K562 (cell line): Measurements from ENCODE around the gene PTPRT. TPM values are rescaled to one million over a fixed set of nuclear protein-coding genes. Genes with fewer than 3 reads are reported as not detected.

Source experiments
- ATAC-seq: fragments of 200-7000 bp; cut with Tn5 transposase; 3 replicates; pipeline ENCODE4 v1.9.1; 2020; ENCODE audit warnings: moderate library complexity
- BruUV-seq: library from RNA; stranded (reverse); fragments of 400-500 nt; replicated peaks from 2 replicates; lab custom pipeline; 2021; lab: Mats Ljungman, UMichigan
- CTCF ChIA-PET: fragments of 300-600 bp; formaldehyde crosslinking; extraction: SDS; loops from one replicate; lab custom pipeline; 2021; ENCODE audit warnings: low intra/inter-chr PET ratio; lab: Yijun Ruan, JAX
- POLR2A ChIA-PET: fragments of 300-600, 350-650 bp; sonication (Branson Sonifier 250); formaldehyde crosslinking; extraction: SDS; loops from one replicate; lab custom pipeline; 2021; ENCODE audit warnings: antibody characterized with exemption, inconsistent platforms; lab: Yijun Ruan, JAX
- DNase-seq, 4 experiments: peaks; one replicate each; pipeline versions ENCODE4 v3.0.0 to v3.0.0-alpha.2; 2011 to 2018; ENCODE audit warnings: low spot score in 3 of 4, mixed read lengths in 3 of 4; ENCODE audit errors: extremely low read depth in 1 of 4
- FAIRE-seq: peaks from 2 replicates; lab custom pipeline; 2011; peaks lifted over from hg19 to GRCh38; lab: Jason Lieb, UNC
- H2AFZ ChIP-seq: 2 replicates; pipeline ENCODE4 v1.6.0; 2011; ENCODE audit warnings: low read depth, low read length, control low read depth, inconsistent platforms
- H3K27ac ChIP-seq: fragments of 200-600 bp; 3 replicates; pipeline ENCODE4 v1.8.0; 2011; ENCODE audit warnings: low read depth, mild to moderate bottlenecking, control low read depth, inconsistent platforms, low read length, moderate library complexity, mixed read lengths; ENCODE audit errors: extremely low read depth
- H3K27me3 ChIP-seq, 2 experiments: fragments of 300-600 bp in 1 of 2; 2 replicates in 1 of 2; 3 replicates in 1 of 2; pipeline versions ENCODE4 v1.6.0 to v1.8.0; 2011; ENCODE audit warnings: inconsistent platforms in 2 of 2, low read length in 2 of 2, mild to moderate bottlenecking in 1 of 2, mixed read lengths in 1 of 2, moderate library complexity in 1 of 2; ENCODE audit not compliant: control insufficient read depth in 2 of 2, insufficient read depth in 2 of 2
- H3K36me3 ChIP-seq: fragments of 300-600 bp; 3 replicates; pipeline ENCODE4 v1.8.0; 2011; ENCODE audit warnings: mild to moderate bottlenecking, low read length, inconsistent platforms; ENCODE audit not compliant: control insufficient read depth, insufficient read depth
- H3K4me1 ChIP-seq, 2 experiments: fragments of 200-600 bp in 1 of 2; replicated peaks in 1 of 2; 2 replicates in 1 of 2; 3 replicates in 1 of 2; pipeline versions ENCODE4 v1.5.1 to v1.8.0; 2011; ENCODE audit warnings: inconsistent platforms in 2 of 2, low read length in 2 of 2, mild to moderate bottlenecking in 1 of 2, mixed read lengths in 1 of 2, moderate library complexity in 1 of 2; ENCODE audit not compliant: control insufficient read depth in 2 of 2, insufficient read depth in 2 of 2
- H3K4me2 ChIP-seq: 2 replicates; pipeline ENCODE4 v1.6.1; 2011; ENCODE audit warnings: low read length, control low read depth, inconsistent platforms, mixed read lengths; ENCODE audit not compliant: insufficient read depth
- H3K4me3 ChIP-seq: fragments of 200-600 bp; sonication (generic), shearing (Covaris generic); 2 replicates; pipeline ENCODE4 v1.5.1; 2016; ENCODE audit warnings: control low read depth, inconsistent platforms
- H3K79me2 ChIP-seq: fragments of 200-600 bp; 3 replicates; pipeline ENCODE4 v1.8.0; 2011; ENCODE audit warnings: low read length, inconsistent platforms; ENCODE audit not compliant: control insufficient read depth, insufficient read depth
- H3K9ac ChIP-seq, 2 experiments: 2 replicates each; pipeline versions ENCODE4 v1.6.0 to v1.6.1; 2011; ENCODE audit warnings: low read depth in 2 of 2, low read length in 2 of 2, control low read depth in 1 of 2, inconsistent platforms in 1 of 2, mild to moderate bottlenecking in 1 of 2, mixed read lengths in 1 of 2; ENCODE audit not compliant: insufficient read depth in 1 of 2
- H3K9me1 ChIP-seq: one replicate; pipeline ENCODE4 v1.6.0; 2011; ENCODE audit warnings: inconsistent platforms, mild to moderate bottlenecking, low read length, moderate library complexity; ENCODE audit not compliant: control insufficient read depth, insufficient read depth
- H3K9me3 ChIP-seq: replicated peaks from 2 replicates; pipeline ENCODE4 v1.5.1; 2011; ENCODE audit warnings: low read depth, low read length, inconsistent platforms; ENCODE audit not compliant: control insufficient read depth, insufficient read depth
- H4K20me1 ChIP-seq: replicated peaks from 2 replicates; pipeline ENCODE4 v1.6.1; 2011; ENCODE audit warnings: low read length, inconsistent platforms, mixed read lengths; ENCODE audit not compliant: control insufficient read depth, insufficient read depth
- C11orf30 ChIP-seq: fragments of 450-650 bp; IDR thresholded peaks from 2 replicates; pipeline ENCODE4 v1.6.1; 2016; ENCODE audit warnings: low read depth, mild to moderate bottlenecking
- EP400 ChIP-seq: fragments of 450-650 bp; IDR thresholded peaks from 2 replicates; pipeline ENCODE4 v1.6.1; 2017; ENCODE audit warnings: antibody characterized with exemption, mild to moderate bottlenecking, moderate library complexity
- GTF2A2 ChIP-seq: IDR thresholded peaks from 2 replicates; pipeline ENCODE4 v1.6.1; 2016; ENCODE audit warnings: mild to moderate bottlenecking, missing genetic modification characterization, missing compliant biosample characterization
- HDGF ChIP-seq: fragments of 450-650 bp; IDR thresholded peaks from 2 replicates; pipeline ENCODE4 v1.6.1; 2016
- RB1 ChIP-seq: fragments of 450-650 bp; IDR thresholded peaks from 2 replicates; pipeline ENCODE4 v1.6.1; 2017; ENCODE audit warnings: low read depth, mild to moderate bottlenecking
- SIN3A ChIP-seq, 2 experiments: fragments of 150-350 bp in 1 of 2; IDR thresholded peaks; 2 replicates each; pipeline ENCODE4 v1.6.1; 2011 to 2016; ENCODE audit warnings: borderline replicate concordance in 2 of 2, low read depth in 2 of 2, low read length in 2 of 2, mild to moderate bottlenecking in 2 of 2, moderate library complexity in 2 of 2; ENCODE audit not compliant: control insufficient read depth in 1 of 2
- SRSF7 ChIP-seq: fragments of 200-400 bp; formaldehyde crosslinking; optimal IDR thresholded peaks from 2 replicates; pipeline ENCODE3; 2017; ENCODE audit warnings: mild to moderate bottlenecking, low read depth, low read length
- SUPT5H ChIP-seq: fragments of 450-650 bp; IDR thresholded peaks from 2 replicates; pipeline ENCODE4 v1.6.1; 2016
- ZBTB49 ChIP-seq: sonication (generic); formaldehyde crosslinking; IDR thresholded peaks from 2 replicates; pipeline ENCODE4 v1.8.0; 2022; ENCODE audit warnings: missing genetic modification reagents, mild to moderate bottlenecking, borderline replicate concordance
- ZNF23 ChIP-seq: fragments of 250-450 bp; sonication (Bioruptor Pico); IDR thresholded peaks from 2 replicates; pipeline ENCODE4 v1.4.0; 2020; ENCODE audit warnings: mild to moderate bottlenecking
- ZNF347 ChIP-seq: fragments of 450-650 bp; formaldehyde crosslinking; IDR thresholded peaks from 2 replicates; pipeline ENCODE4 v1.4.0; 2020; ENCODE audit warnings: low read depth, mild to moderate bottlenecking, moderate library complexity
- ZNF436 ChIP-seq: fragments of 250-450, 450-650 bp; sonication (Bioruptor Pico); formaldehyde crosslinking; IDR thresholded peaks from 2 replicates; pipeline ENCODE4 v1.7.0; 2020; ENCODE audit warnings: mild to moderate bottlenecking
- ZNF655 ChIP-seq: fragments of 250-450 bp; sonication (Bioruptor Pico); IDR thresholded peaks from 2 replicates; pipeline ENCODE4 v1.5.0; 2021
- WGBS: fragments of 100-300 bp; shearing (Covaris generic); methylation state at CpG from one replicate; pipeline ENCODE4 v1.1.6; 2016; ENCODE audit warnings: low coverage, mixed read lengths; ENCODE audit not compliant: insufficient coverage; ENCODE audit errors: missing lambda C conversion rate; 5-methylcytosine and 5-hydroxymethylcytosine counted together
- in situ Hi-C: fragments of 300-500 bp; cut with MboI; formaldehyde crosslinking; loops from 4 replicates; pipeline ENCODE4 v1.15.0; 2018; ENCODE audit warnings: inconsistent platforms, mixed read lengths
- intact Hi-C: fragments of 100-400 bp; cut with micrococcal nuclease; formaldehyde crosslinking; loops from 2 replicates; pipeline ENCODE4 v1.14.2; 2022
- polyA plus RNA-seq, 8 experiments: library from polyadenylated mRNA; depleted of rRNA in 4 of 8; stranded (reverse) in 5 of 8; unstranded in 3 of 8; fragments of >200 nt; fragmentation: Nextera tagmentation in 2 of 8; fragmentation: Illumina TruSeq in 1 of 8; extraction: Ambion mirVana in 2 of 8; extraction: Trizol in 1 of 8; gene quantifications; 2 replicates each; pipeline versions ENCODE4 v1.2.1 to v1.2.3, GENCODE V29; 2011 to 2014; ENCODE audit warnings: inconsistent platforms in 1 of 8, missing spikeins in 1 of 8
- total RNA-seq, 7 experiments: library from RNA; depleted of rRNA in 6 of 7; stranded (reverse); fragments of >200 nt in 6 of 7; fragmentation: Illumina TruSeq in 2 of 7; extraction: Trizol in 2 of 7; gene quantifications; 2 replicates each; pipeline versions ENCODE4 v1.2.1 to v1.2.3, GENCODE V29; 2011 to 2021; ENCODE audit warnings: low replicate concordance in 1 of 7
- TF ChIP-seq, protein P1 (sequence below): fragments of 200-800 bp; sonication (Bioruptor generic); IDR thresholded peaks from 2 replicates; pipeline ENCODE4 v1.6.1; 2016; ENCODE audit warnings: missing genetic modification characterization, missing compliant biosample characterization

The PTPRT gene
- total and polyA plus RNA-seq, 9 of the 15 experiments (the other 6 are each of a cell fraction or from before 2014, with no cell fraction given) = not detected

DNA sequence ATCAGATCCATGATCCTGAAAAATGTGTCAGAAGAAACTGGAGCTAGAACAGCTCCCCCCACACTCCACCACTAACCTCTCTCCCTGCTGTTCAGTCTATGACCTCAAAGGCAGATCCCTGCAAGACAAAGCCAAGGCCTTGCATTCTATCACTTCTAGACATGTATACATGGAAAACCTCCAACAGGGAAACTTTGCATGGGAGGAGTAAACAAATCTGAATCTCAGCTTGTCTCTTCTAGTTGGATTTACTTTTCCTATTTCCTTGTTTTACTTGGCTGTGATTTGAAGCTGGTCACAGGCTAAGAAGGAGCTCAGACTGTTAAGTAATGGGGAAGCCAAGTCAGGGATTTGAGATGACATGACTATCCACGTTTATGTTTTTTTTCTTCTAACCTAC, 1114.8 kb downstream of the PTPRT start (continued):
- TF ChIP-seq, protein P1, sequence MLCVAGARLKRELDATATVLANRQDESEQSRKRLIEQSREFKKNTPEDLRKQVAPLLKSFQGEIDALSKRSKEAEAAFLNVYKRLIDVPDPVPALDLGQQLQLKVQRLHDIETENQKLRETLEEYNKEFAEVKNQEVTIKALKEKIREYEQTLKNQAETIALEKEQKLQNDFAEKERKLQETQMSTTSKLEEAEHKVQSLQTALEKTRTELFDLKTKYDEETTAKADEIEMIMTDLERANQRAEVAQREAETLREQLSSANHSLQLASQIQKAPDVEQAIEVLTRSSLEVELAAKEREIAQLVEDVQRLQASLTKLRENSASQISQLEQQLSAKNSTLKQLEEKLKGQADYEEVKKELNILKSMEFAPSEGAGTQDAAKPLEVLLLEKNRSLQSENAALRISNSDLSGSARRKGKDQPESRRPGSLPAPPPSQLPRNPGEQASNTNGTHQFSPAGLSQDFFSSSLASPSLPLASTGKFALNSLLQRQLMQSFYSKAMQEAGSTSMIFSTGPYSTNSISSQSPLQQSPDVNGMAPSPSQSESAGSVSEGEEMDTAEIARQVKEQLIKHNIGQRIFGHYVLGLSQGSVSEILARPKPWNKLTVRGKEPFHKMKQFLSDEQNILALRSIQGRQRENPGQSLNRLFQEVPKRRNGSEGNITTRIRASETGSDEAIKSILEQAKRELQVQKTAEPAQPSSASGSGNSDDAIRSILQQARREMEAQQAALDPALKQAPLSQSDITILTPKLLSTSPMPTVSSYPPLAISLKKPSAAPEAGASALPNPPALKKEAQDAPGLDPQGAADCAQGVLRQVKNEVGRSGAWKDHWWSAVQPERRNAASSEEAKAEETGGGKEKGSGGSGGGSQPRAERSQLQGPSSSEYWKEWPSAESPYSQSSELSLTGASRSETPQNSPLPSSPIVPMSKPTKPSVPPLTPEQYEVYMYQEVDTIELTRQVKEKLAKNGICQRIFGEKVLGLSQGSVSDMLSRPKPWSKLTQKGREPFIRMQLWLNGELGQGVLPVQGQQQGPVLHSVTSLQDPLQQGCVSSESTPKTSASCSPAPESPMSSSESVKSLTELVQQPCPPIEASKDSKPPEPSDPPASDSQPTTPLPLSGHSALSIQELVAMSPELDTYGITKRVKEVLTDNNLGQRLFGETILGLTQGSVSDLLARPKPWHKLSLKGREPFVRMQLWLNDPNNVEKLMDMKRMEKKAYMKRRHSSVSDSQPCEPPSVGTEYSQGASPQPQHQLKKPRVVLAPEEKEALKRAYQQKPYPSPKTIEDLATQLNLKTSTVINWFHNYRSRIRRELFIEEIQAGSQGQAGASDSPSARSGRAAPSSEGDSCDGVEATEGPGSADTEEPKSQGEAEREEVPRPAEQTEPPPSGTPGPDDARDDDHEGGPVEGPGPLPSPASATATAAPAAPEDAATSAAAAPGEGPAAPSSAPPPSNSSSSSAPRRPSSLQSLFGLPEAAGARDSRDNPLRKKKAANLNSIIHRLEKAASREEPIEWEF (CRISPR knock-in tag) = no peak
- no peak for TF ChIP-seq EP400
- TF ChIP-seq SRSF7 = no peak
- TF ChIP-seq GTF2A2 (tag) = no peak
- no peak for TF ChIP-seq ZNF347 (CRISPR knock-in tag)
- no peak for TF ChIP-seq ZNF436 (CRISPR knock-in tag)
- TF ChIP-seq C11orf30 = no peak
- TF ChIP-seq, all 486 proteins: peak for 0

DNA sequence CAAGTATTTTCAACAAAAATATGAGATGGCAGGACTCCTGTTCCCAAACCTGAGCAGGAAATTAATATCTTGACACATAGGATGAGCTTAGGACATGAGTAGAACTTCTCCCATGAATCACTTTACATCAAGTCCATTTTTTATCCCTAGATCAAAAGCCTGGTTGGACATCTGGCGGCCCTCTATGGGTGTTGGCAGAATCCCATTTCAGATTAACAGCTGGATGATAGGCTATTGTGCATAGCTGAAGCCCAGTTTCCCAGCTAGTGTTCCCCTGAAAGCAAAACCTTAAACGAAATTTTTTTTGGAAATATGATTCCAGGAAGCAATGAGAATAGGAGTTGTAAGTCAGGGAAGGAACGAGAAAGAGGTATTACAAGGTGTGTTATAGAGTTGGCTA, 1122.1 kb downstream of the PTPRT start:
- no peak overlapping the region for H3K9ac ChIP-seq
- no peaks in the 10 kb centered on the region for H3K36me3 ChIP-seq
- no peak for ATAC-seq
- 2% methylated on average over 3 of the region's 3 CpGs for WGBS
- FAIRE-seq = no peak
- no peaks in the 10 kb centered on the region for H3K9me1 ChIP-seq
- no peak overlapping the region for H3K4me2 ChIP-seq
- intact Hi-C loops = no loop called here
- in situ Hi-C loops = no loop called here
- H3K27me3 ChIP-seq = no peaks in the 10 kb centered on the region
- H3K4me1 ChIP-seq = no peaks in the 10 kb centered on the region
- H3K79me2 ChIP-seq = no peaks in the 10 kb centered on the region
- no peak for DNase-seq
- BruUV-seq = no TSS peak
- H3K27ac ChIP-seq = no peak overlapping the region
- ChIA-PET CTCF (no interaction called here), POLR2A (no interaction called here)
- no peaks in the 10 kb centered on the region for H3K9me3 ChIP-seq
- H4K20me1 ChIP-seq = no peaks in the 10 kb centered on the region
- H2AFZ ChIP-seq = no peak overlapping the region
- H3K4me3 ChIP-seq = no peak overlapping the region
- TF ChIP-seq ZBTB49 (CRISPR knock-in tag) = no peak
- TF ChIP-seq GTF2A2 (tag) = no peak
- no peak for TF ChIP-seq RB1
- no peak for TF ChIP-seq HDGF
- TF ChIP-seq SUPT5H = no peak
- no peak for TF ChIP-seq SIN3A (IDR thresholded peaks at IDR 0.05; ENCODE audit: borderline replicate concordance in 2 of 2, control insufficient read depth in 1 of 2, low read depth in 2 of 2, low read length in 2 of 2)
- TF ChIP-seq ZNF23 (CRISPR knock-in tag) = no peak
- no peak for TF ChIP-seq ZNF655 (CRISPR knock-in tag)
